GM19193 (cell line): ENCODE data around the gene MYLK.

Experiments used
- POLR2A ChIP-seq: IDR thresholded peaks from 4 replicates; pipeline ENCODE4 v1.6.1; 2011; ENCODE audit not compliant: insufficient read depth, insufficient read length; ENCODE audit errors: extremely low read depth

The MYLK gene

DNA sequence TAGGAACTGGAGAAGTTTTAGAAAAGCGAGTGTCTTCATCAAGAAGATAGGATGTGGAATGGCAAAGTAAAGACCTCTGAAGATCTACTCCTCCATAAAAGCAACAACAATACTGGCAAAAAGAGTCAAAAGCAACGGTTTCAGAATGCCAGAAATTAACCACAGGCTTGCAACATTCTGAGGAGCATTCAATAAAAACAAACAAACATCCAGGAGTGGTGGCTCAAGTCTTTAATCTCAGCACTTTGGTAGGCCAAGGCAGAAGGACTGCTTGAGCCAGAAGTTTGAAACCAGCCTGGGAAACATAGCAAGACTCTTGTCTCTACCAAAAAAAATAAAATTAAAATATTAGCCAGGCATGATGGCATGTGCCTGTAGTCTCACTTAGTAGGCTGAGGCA lies 156.1 kb downstream of the MYLK start:
- no peak for TF ChIP-seq POLR2A

- no peak for TF ChIP-seq POLR2A
Measured at GRCh38 chr3:123725652-123726400, 158.3 kb downstream of the MYLK start.

DNA sequence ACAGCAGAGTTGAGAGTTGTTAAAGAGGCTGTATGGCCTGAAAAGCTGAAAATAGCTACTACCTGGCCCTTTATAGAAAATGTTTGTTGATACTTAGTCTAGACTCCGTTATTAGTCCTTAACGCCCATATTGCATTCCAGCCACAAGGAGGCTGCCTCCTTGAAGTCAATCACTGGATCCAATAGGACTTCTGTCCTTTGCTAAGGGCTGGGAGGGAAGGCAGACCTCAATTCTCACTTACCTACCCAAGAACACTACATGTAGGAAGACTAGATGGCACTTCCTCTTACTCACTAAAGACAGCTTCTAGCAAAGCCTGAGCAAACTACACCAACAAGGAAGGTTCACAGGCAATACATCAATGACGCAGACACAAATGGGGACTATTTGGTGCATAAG lies 159.8 kb downstream of the MYLK start:
- no peak for TF ChIP-seq POLR2A

DNA sequence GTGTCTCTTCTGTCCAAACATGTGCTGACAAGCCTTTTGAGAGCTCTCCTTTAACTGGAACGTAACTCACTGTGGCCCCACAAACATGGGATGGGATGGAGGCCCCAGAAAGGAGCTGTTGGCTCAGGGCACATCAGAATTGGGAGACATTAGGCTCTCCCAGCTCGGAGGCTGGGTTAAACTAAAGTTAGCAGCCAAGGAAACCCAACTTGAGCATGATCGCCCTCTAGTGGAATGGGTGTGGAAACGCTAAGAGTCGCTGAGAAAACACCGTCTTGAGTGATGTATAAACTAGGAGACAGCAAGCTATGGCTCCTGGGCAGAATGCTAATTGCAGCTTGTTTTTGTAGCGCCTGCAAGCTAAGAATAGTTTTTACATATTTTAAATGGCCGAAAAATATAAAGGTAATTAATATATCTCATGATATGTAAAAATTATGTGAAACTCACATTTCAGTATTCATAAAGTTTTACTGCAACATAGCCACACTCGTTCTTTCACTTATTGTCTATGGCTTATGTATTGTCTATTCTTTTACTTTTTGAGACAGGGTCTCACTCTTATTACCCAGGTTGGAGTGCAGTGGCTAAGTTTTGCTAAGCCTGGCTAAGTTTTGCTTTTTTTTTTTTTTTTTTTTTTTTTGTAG lies 160.5 kb downstream of the MYLK start:
- no peak for TF ChIP-seq POLR2A

DNA sequence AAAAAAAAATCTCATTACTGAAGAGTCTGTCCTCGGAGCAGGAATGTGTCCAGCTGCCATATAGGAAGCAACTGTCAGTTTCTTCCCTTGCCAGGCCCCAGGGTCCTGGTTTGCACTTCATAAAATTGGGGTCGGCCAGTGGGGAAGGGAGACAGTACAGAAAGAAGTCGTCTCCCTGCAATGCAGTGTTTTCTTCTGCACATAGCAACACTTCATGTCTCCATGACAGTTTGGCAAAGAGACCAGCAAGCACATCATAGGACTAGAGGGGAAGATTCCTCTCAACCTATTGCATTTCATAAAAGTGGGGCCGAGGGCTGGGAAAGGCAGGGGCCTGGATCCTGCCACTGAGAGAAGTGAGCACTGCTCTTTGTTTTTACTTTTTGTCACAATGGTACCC lies 161.1 kb downstream of the MYLK start:
- no peak for TF ChIP-seq POLR2A

GRCh38 chr3:123722456-123722855 lies 161.7 kb downstream of the MYLK start:
- no peak for TF ChIP-seq POLR2A

DNA sequence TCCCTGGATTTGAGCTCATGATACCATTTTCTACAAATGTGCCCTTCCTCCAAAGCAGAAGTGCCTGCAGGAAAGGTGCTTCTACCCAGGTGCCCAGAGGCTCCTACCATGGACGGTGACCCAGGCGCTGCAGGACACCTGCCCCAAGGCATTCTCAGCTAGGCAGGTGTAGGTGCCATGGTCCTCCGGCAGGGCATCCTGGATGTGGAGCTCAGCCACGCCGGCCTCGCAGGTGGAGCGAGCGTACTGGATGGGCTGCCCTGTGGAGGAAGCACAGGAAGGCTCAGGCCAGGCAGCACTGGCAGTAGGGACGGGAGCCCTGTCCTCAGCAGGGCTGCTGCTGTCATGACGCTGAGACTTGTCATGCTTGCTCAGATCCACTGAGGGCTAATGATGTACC lies 162.1 kb downstream of the MYLK start:
- no peak for TF ChIP-seq POLR2A

DNA sequence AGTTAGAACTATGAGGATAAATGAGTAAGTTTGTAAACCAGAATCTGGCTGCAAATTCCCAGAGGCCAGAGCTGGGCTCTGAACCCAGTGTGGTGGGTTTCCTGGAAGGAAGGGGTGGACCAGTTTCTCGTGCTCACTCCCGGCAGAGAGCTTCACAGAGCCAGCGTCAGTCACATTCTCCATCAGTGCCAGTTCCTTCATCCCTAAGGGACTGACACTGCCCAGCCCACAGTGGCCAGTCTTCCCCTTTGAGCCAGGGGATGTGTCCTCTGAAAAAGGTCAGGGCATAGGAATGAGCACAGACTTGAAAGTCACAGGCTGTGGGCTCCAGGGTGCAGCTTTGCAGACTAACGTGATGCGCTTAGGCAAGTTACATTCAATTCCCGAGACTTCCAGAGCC lies 163.5 kb downstream of the MYLK start:
- TF ChIP-seq POLR2A: no peak

DNA sequence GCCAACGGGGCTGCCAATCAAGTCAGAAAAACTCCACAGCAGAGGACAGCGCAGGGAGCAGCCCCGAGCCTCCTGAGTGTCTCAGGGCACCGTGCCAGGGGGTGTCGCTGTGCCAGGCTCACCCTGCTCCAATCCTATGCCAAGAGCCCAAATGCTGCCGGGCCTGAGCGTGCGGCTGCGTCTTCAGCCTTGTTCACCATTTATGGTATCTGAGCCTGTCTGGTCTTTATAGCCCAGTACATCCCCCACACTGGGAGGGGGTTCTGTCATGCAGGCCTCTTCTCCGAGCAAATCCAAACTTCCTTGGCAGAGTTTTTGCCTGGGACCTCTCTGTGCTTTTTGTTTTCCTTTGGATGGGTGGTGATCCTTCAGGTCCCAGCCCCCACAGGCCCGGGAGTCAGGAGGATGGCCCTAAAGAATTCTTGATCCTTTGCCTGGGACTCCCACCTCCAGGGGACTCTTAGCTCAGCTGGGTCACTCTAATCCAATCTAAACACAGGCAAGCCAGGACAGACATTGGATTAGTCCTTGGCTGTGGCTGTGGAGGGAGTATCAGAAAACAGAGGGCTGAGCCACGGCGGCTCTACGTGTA lies 164.2 kb downstream of the MYLK start:
- no peak for TF ChIP-seq POLR2A

DNA sequence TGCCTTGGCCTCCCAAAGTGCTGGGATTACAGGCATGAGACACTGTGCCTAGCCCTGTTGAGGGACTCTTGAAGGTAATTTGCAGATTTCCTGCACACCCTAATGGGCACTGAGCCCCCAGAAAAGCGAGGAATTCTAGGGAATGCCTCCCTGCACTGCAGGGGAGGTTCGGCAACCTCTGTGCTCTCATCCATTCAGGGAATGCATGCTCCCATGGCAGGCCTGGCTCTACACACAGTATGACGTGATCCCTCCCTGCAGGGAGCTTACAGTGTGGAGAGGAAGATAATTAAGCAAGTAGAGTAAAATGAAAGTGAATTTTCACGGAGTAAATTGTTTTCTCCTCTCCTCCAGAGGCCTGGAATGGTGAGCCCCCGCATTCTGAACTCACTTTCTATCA lies 166.0 kb downstream of the MYLK start:
- no peak for TF ChIP-seq POLR2A

DNA sequence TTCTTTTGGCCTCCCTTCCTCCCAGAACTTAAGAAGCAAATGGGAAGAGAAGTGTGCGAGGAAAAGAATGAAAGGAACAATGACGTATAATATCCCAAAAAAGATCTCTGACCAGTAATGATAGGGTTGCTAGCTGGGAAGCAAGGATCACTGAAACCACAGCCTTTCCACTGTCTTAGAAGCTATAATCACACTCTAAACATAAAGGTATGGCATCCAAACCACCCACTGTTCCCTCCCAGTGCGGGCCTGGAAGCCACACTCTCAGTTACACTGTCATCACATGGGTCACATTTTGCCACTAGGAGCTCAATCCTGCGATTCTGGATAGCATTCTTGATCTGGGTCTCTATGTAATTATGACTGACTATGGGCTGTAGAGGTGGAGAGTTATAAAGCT lies 167.7 kb downstream of the MYLK start:
- no peak for TF ChIP-seq POLR2A

GRCh38 chr3:123713211-123713610 lies 170.9 kb downstream of the MYLK start:
- TF ChIP-seq POLR2A: no peak

GRCh38 chr3:123712077-123712860 lies 171.9 kb downstream of the MYLK start:
- TF ChIP-seq POLR2A: no peak

GRCh38 chr3:123711356-123711755 lies 172.8 kb downstream of the MYLK start:
- no peak for TF ChIP-seq POLR2A

DNA sequence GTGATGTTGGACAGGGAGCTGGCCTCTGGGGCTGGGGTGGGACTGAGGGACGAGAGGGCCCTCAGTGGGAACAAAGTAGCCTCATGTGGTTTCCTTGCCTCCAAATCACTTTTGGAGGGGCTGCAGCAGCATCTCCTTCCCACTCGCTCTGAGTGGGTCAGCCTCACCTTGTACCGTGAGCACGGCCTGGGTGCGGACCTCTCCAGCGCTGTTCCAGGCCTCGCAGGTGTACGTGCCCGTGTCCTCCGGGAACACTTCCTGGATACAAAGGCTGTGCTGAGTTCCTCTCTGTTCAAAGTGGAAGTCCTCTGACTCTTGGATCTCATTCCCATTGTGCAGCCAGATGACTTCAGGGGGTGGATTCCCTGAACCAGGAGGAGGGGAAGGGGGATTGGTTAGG lies 175.6 kb downstream of the MYLK start:
- TF ChIP-seq POLR2A: no peak

DNA sequence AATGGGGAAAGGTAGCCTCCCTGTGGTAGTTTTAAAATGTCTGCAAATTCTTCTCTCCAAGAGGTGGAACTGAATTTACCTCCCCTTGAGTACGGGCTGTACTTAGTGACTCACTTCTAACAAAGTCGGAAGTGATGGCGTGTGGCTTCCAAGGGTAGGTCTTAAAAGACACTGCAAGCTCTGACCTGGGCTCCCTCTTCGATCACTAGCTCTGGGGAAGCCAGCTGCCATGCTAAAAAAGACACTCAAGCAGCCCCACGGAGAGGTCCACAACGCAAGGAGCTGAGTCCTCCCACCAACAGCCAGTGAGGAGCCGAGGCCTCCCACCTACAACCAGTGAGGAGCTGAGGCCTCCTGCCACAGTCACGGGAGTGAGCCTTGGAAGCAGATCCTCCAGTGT lies 177.3 kb downstream of the MYLK start:
- no peak for TF ChIP-seq POLR2A

GRCh38 chr3:123705488-123706285 lies 178.4 kb downstream of the MYLK start:
- TF ChIP-seq POLR2A: no peak
